ENCODE data around the gene ATP10A.

- TF ChIP-seq POLR2AphosphoS5 (IDR thresholded peaks at IDR 0.05; ENCODE audit: borderline replicate concordance, low read depth, low read length) (no peak), EZH2 (IDR thresholded peaks at IDR 0.05) (no peak), FOXP2 (optimal IDR thresholded peaks at IDR 0.05; ENCODE audit: control extremely low read depth, extremely low read length, insufficient read depth) (no peak)
These were observed 127.4 kb downstream of the ATP10A start for GRCh38 chr15:25735550-25736384.
